ENCODE results near the gene TRIM38.

Gene TRIM38

DNA sequence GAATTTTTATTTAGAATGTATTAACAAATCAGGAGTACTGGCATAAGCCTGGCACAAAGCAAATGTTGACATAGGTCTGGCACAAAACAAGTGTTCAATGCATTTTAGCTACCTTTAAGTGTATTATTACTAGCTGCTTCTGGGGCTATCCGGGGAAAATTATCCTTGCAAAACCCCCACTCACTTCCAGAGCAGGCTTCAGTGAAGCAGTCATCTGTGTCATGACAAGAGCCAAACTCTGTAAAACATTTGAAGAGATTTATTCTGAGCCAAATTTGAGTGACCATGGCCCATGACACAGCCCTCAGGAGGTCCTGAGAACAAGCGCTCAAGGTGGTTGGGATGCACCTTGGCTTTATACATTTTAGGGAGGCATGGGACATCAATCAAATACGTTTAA, 6.4 kb upstream of the TRIM38 start:
- Histone ChIP-seq H3K27ac (ENCODE audit: low read depth, low read length) (no peak overlapping the region), H2AFZ (ENCODE audit: low read length, unreplicated experiment) (no peak overlapping the region), H3K4me3 (ENCODE audit: low read depth, low read length) (no peak overlapping the region), H3K36me3 (ENCODE audit: insufficient read depth, low read length) (no peaks in the 10 kb centered on the region), H3K27me3 (ENCODE audit: insufficient read depth, low read length) (no peaks in the 10 kb centered on the region), H3K4me1 (ENCODE audit: control insufficient read depth, insufficient read depth, low read length, unreplicated experiment) (peaks cover 3% of the 10 kb centered on the region), H3K79me2 (ENCODE audit: control insufficient read depth, insufficient read depth, low read length, unreplicated experiment) (no peaks in the 10 kb centered on the region)

DNA sequence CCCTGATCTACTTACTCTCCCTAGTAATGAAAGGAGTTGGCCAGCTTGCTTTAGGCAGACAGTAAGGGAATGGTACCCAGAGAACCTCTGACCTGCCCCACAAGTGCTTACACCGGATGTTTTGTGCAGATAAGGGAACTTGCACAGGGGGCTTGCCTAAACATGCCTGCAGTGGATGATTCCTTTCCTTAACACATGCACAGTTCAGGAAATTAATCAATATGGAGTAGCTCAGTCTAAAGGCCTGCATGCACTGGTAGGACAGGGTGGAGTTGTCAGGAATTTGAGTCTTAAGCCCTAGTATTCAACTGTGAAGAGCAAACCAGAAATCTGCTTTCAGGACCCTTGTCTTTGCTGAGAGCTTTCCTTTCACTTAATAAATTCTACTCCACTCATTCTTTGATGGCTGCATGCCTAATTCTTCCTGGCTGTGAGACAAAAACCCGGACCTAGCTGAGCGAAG, 3.9 kb upstream of the TRIM38 start:
- Histone ChIP-seq H3K4me1 (ENCODE audit: control insufficient read depth, insufficient read depth, low read length, unreplicated experiment) (peaks cover 9% of the 10 kb centered on the region), H3K4me3 (ENCODE audit: low read depth, low read length) (no peak overlapping the region), H2AFZ (ENCODE audit: low read length, unreplicated experiment) (peak overlapping the region; percentile 85), H3K36me3 (ENCODE audit: insufficient read depth, low read length) (no peaks in the 10 kb centered on the region), H3K27me3 (ENCODE audit: insufficient read depth, low read length) (no peaks in the 10 kb centered on the region), H3K79me2 (ENCODE audit: control insufficient read depth, insufficient read depth, low read length, unreplicated experiment) (peaks cover 9% of the 10 kb centered on the region), H3K27ac (ENCODE audit: low read depth, low read length) (no peak overlapping the region)

GRCh38 chr6:25959890-25960536, 2.6 kb upstream of the TRIM38 start:
- H2AFZ ChIP-seq (ENCODE audit: low read length, unreplicated experiment): no peak overlapping the region
- peaks cover 20% of the 10 kb centered on the region for H3K79me2 ChIP-seq (ENCODE audit: control insufficient read depth, insufficient read depth, low read length, unreplicated experiment)
- no peak overlapping the region for H3K27ac ChIP-seq (ENCODE audit: low read depth, low read length)
- H3K27me3 ChIP-seq (ENCODE audit: insufficient read depth, low read length): no peaks in the 10 kb centered on the region
- H3K4me1 ChIP-seq (ENCODE audit: control insufficient read depth, insufficient read depth, low read length, unreplicated experiment): peaks cover 9% of the 10 kb centered on the region
- no peak overlapping the region for H3K4me3 ChIP-seq (ENCODE audit: low read depth, low read length)
- no peaks in the 10 kb centered on the region for H3K36me3 ChIP-seq (ENCODE audit: insufficient read depth, low read length)

GRCh38 chr6:25960734-25961133, 1.9 kb upstream of the TRIM38 start:
- no peak overlapping the region for H3K4me3 ChIP-seq (ENCODE audit: low read depth, low read length)

GRCh38 chr6:25961619-25962148, 918 bp upstream of the TRIM38 start:
- Histone ChIP-seq H3K4me3 (ENCODE audit: low read depth, low read length) (peak overlapping the region; percentile 78), H3K27me3 (ENCODE audit: insufficient read depth, low read length) (no peaks in the 10 kb centered on the region), H2AFZ (ENCODE audit: low read length, unreplicated experiment) (peak overlapping the region; percentile 19), H3K79me2 (ENCODE audit: control insufficient read depth, insufficient read depth, low read length, unreplicated experiment) (peaks cover 31% of the 10 kb centered on the region), H3K4me1 (ENCODE audit: control insufficient read depth, insufficient read depth, low read length, unreplicated experiment) (peaks cover 17% of the 10 kb centered on the region), H3K27ac (ENCODE audit: low read depth, low read length) (peak overlapping the region; percentile 86), H3K36me3 (ENCODE audit: insufficient read depth, low read length) (peaks cover 9% of the 10 kb centered on the region)

More at GRCh38 chr6:25960734-25961133, 1.9 kb upstream of the TRIM38 start:
- H3K4me1 ChIP-seq (ENCODE audit: control insufficient read depth, insufficient read depth, low read length, unreplicated experiment): peaks cover 9% of the 10 kb centered on the region
- no peak overlapping the region for H2AFZ ChIP-seq (ENCODE audit: low read length, unreplicated experiment)
- H3K79me2 ChIP-seq (ENCODE audit: control insufficient read depth, insufficient read depth, low read length, unreplicated experiment): peaks cover 21% of the 10 kb centered on the region
- H3K27me3 ChIP-seq (ENCODE audit: insufficient read depth, low read length): no peaks in the 10 kb centered on the region
- no peaks in the 10 kb centered on the region for H3K36me3 ChIP-seq (ENCODE audit: insufficient read depth, low read length)
- no peak overlapping the region for H3K27ac ChIP-seq (ENCODE audit: low read depth, low read length)

DNA sequence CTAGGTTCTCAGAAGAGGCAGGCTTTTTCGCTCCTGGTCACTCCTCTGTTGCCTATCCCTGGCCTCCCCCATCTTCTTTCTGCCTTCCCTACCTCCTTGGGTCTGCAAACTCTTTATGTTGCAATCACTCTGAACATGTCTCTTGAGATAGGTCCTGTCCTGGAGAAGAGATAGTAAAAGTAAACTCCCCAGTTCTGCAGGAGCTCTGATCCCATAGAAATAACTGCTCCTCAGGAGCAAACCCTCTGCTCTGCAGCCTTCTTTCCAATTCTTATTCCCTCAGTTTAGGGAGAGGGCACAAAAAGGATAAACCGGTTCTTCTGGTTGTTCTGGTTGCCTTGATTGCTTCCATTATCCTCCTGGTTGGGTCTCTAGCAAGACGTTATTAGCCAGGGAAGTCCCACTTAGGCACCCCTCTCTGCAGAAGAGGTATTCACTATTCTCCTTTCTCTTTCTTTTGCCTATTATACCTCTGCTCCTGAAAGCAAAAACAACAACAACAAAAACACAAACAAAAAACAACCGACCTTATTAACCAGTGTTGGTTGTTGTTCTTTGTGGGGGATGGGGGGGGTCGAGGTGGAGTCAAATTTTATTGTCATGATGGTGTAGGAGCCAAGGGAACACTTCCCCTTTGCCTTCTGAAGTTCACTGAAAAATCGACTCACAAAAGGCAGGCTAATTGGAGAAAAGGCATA, 973 bp downstream of the TRIM38 start:
- peak overlapping the region; percentile 37; the same call in 1 of the 2 replicates for H3K27ac ChIP-seq (ENCODE audit: low read depth, low read length)
- no peaks in the 10 kb centered on the region for H3K27me3 ChIP-seq (ENCODE audit: insufficient read depth, low read length)
- peaks cover 48% of the 10 kb centered on the region for H3K79me2 ChIP-seq (ENCODE audit: control insufficient read depth, insufficient read depth, low read length, unreplicated experiment)
- peaks cover 26% of the 10 kb centered on the region for H3K36me3 ChIP-seq (ENCODE audit: insufficient read depth, low read length)
- peaks cover 34% of the 10 kb centered on the region for H3K4me1 ChIP-seq (ENCODE audit: control insufficient read depth, insufficient read depth, low read length, unreplicated experiment)
- H2AFZ ChIP-seq (ENCODE audit: low read length, unreplicated experiment): no peak overlapping the region
- peak overlapping the region; percentile 78 for H3K4me3 ChIP-seq (ENCODE audit: low read depth, low read length)

- Histone ChIP-seq H3K4me3 (ENCODE audit: low read depth, low read length) (peak overlapping the region; percentile 78; the same call in 1 of the 2 replicates), H3K27ac (ENCODE audit: low read depth, low read length) (no peak overlapping the region), H2AFZ (ENCODE audit: low read length, unreplicated experiment) (no peak overlapping the region), H3K27me3 (ENCODE audit: insufficient read depth, low read length) (no peaks in the 10 kb centered on the region), H3K36me3 (ENCODE audit: insufficient read depth, low read length) (peaks cover 27% of the 10 kb centered on the region), H3K79me2 (ENCODE audit: control insufficient read depth, insufficient read depth, low read length, unreplicated experiment) (peaks cover 52% of the 10 kb centered on the region), H3K4me1 (ENCODE audit: control insufficient read depth, insufficient read depth, low read length, unreplicated experiment) (peaks cover 46% of the 10 kb centered on the region)
These were observed 2.5 kb downstream of the TRIM38 start for GRCh38 chr6:25965058-25965457.

DNA sequence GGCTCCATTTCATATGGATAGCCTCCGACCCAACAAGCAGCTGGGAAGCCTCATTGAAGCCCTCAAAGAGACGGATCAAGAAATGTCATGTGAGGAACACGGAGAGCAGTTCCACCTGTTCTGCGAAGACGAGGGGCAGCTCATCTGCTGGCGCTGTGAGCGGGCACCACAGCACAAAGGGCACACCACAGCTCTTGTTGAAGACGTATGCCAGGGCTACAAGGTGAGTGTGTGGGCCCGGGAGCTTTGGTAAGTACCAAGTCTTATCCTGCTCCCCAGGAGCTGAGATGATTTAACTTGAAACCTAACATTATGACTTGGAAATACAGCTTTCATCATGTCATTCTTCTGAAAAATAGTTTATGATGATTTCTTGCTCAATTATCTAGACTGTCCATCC, 4.1 kb downstream of the TRIM38 start:
- H3K4me3 ChIP-seq (ENCODE audit: low read depth, low read length): peak overlapping the region; percentile 27
- peaks cover 57% of the 10 kb centered on the region for H3K79me2 ChIP-seq (ENCODE audit: control insufficient read depth, insufficient read depth, low read length, unreplicated experiment)
- peaks cover 58% of the 10 kb centered on the region for H3K4me1 ChIP-seq (ENCODE audit: control insufficient read depth, insufficient read depth, low read length, unreplicated experiment)
- H3K27ac ChIP-seq (ENCODE audit: low read depth, low read length): no peak overlapping the region
- no peaks in the 10 kb centered on the region for H3K27me3 ChIP-seq (ENCODE audit: insufficient read depth, low read length)
- H2AFZ ChIP-seq (ENCODE audit: low read length, unreplicated experiment): no peak overlapping the region
- peaks cover 37% of the 10 kb centered on the region for H3K36me3 ChIP-seq (ENCODE audit: insufficient read depth, low read length)

DNA sequence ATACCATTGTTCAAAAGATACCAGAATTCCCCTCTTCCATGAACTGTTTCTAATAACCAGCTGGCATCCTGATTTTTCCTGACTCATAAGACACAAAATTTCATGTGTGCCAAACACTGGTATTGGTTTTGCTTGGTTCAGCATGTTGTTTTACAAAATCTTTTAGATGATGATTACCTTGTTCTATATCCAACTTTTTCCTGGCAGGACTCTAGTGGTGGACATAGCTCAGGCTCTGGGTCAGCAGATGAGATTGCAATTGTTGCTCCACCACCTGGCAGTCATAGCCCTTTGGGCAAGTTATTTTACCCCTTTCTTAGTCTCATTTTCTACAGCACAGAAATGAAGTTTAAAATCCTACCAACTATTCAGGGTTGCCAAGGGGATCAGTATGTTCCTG, 6.2 kb downstream of the TRIM38 start:
- Histone ChIP-seq H3K27me3 (ENCODE audit: insufficient read depth, low read length) (no peaks in the 10 kb centered on the region), H3K4me3 (ENCODE audit: low read depth, low read length) (peak overlapping the region; percentile 64), H3K79me2 (ENCODE audit: control insufficient read depth, insufficient read depth, low read length, unreplicated experiment) (peaks cover 55% of the 10 kb centered on the region), H3K36me3 (ENCODE audit: insufficient read depth, low read length) (peaks cover 57% of the 10 kb centered on the region), H3K27ac (ENCODE audit: low read depth, low read length) (peak overlapping the region; percentile 42), H2AFZ (ENCODE audit: low read length, unreplicated experiment) (no peak overlapping the region), H3K4me1 (ENCODE audit: control insufficient read depth, insufficient read depth, low read length, unreplicated experiment) (peaks cover 62% of the 10 kb centered on the region)

DNA sequence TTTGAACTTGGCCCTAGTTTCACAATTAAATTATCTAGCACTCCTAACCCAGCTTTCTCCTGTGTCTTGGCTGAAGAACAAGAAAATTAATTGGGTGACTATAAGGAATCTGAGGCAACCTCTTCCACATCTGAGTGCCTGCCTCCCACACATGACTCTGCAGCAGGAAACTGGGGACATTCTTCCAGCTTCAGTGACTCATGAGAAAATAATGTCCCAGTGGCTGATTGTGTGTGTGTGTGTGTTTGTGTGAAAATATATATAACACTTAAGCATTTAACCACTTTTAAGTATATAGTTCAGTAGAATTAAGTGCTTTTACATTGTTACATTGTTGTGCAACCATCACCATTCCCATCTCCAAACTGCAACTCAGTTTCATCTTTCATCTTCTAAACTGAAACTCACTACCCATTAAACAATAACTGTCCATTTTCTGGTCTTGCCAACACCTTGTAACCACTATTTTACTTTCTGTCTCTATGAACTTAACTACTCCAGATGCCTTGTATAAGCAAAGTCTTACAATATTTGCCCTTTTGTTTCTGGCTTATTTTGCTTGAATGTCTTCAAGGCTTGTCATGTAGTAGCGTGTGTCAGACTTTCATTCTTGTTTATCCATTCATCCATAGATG, 8.7 kb downstream of the TRIM38 start:
- Histone ChIP-seq H3K36me3 (ENCODE audit: insufficient read depth, low read length) (peaks cover 75% of the 10 kb centered on the region), H2AFZ (ENCODE audit: low read length, unreplicated experiment) (no peak overlapping the region), H3K79me2 (ENCODE audit: control insufficient read depth, insufficient read depth, low read length, unreplicated experiment) (peaks cover 37% of the 10 kb centered on the region), H3K4me3 (ENCODE audit: low read depth, low read length) (peak overlapping the region; percentile 59), H3K27me3 (ENCODE audit: insufficient read depth, low read length) (no peaks in the 10 kb centered on the region), H3K4me1 (ENCODE audit: control insufficient read depth, insufficient read depth, low read length, unreplicated experiment) (peaks cover 58% of the 10 kb centered on the region), H3K27ac (ENCODE audit: low read depth, low read length) (peak overlapping the region; percentile 95)

Data from ACC112 (cell line).